H9 (cell line): ENCODE results near the gene PARVB. TPM values are rescaled to one million over a fixed set of nuclear protein-coding genes. Genes with fewer than 3 reads are reported as not detected.
A peak's percentile ranks its signal among the peaks of the same experiment; 100 is the strongest.

Experiments used
- DNase-seq: peaks from one replicate; pipeline ENCODE4 v3.0.0-alpha.2; 2017
- H2AFZ ChIP-seq: one replicate; pipeline ENCODE4 v1.6.1; 2013; ENCODE audit warnings: mild to moderate bottlenecking, low read length, control low read depth, moderate library complexity
- H2AK5ac ChIP-seq: 2 replicates; pipeline ENCODE4 v1.6.1; 2013; ENCODE audit warnings: low read length, control low read depth, mixed read lengths; ENCODE audit not compliant: insufficient read length
- H2BK120ac ChIP-seq: one replicate; pipeline ENCODE4 v1.6.1; 2013; ENCODE audit warnings: low read depth, mild to moderate bottlenecking, low read length, control low read depth, inconsistent platforms; ENCODE audit not compliant: poor library complexity, severe bottlenecking
- H2BK12ac ChIP-seq: 2 replicates; pipeline ENCODE4 v1.6.1; 2013; ENCODE audit warnings: low read length, control low read depth, mixed read lengths, low read depth; ENCODE audit not compliant: insufficient read length
- H2BK15ac ChIP-seq: 2 replicates; pipeline ENCODE4 v1.6.1; 2013; ENCODE audit warnings: low read depth, low read length, control low read depth
- H2BK20ac ChIP-seq: one replicate; pipeline ENCODE4 v1.6.1; 2013; ENCODE audit warnings: low read depth, mild to moderate bottlenecking, low read length, control low read depth, inconsistent platforms; ENCODE audit not compliant: poor library complexity, severe bottlenecking
- H2BK5ac ChIP-seq: 2 replicates; pipeline ENCODE4 v1.6.1; 2013; ENCODE audit warnings: low read length, control low read depth, mixed read lengths; ENCODE audit not compliant: insufficient read length
- H3K14ac ChIP-seq: 2 replicates; pipeline ENCODE4 v1.6.1; 2013; ENCODE audit warnings: low read length, control low read depth; ENCODE audit not compliant: insufficient read depth
- H3K18ac ChIP-seq: 2 replicates; pipeline ENCODE4 v1.6.1; 2013; ENCODE audit warnings: low read depth, mild to moderate bottlenecking, mixed read lengths, low read length, control low read depth; ENCODE audit not compliant: insufficient read length
- H3K23ac ChIP-seq: 2 replicates; pipeline ENCODE4 v1.6.1; 2013; ENCODE audit warnings: low read length, control low read depth, mixed read lengths, low read depth; ENCODE audit not compliant: insufficient read length
- H3K23me2 ChIP-seq: 2 replicates; pipeline ENCODE4 v1.6.1; 2013; ENCODE audit warnings: low read depth, mild to moderate bottlenecking, mixed read lengths, low read length, control low read depth; ENCODE audit not compliant: insufficient read length, poor library complexity, severe bottlenecking
- H3K27ac ChIP-seq: 2 replicates; pipeline ENCODE4 v1.5.1; 2013; ENCODE audit warnings: low read length, control low read depth, mixed read lengths, low read depth; ENCODE audit not compliant: insufficient read length
- H3K27me3 ChIP-seq: 2 replicates; pipeline ENCODE4 v1.6.1; 2013; ENCODE audit warnings: low read length, control low read depth, inconsistent platforms; ENCODE audit not compliant: insufficient read depth
- H3K4ac ChIP-seq: 2 replicates; pipeline ENCODE4 v1.6.1; 2013; ENCODE audit warnings: low read depth, mild to moderate bottlenecking, control low read depth, inconsistent platforms, low read length, moderate library complexity
- H3K4me1 ChIP-seq: 2 replicates; pipeline ENCODE4 v1.6.1; 2013; ENCODE audit warnings: low read length, control low read depth, inconsistent platforms; ENCODE audit not compliant: insufficient read depth
- H3K4me2 ChIP-seq: 2 replicates; pipeline ENCODE4 v1.6.1; 2013; ENCODE audit warnings: low read length, control low read depth, mixed read lengths; ENCODE audit not compliant: insufficient read length, insufficient read depth
- H3K56ac ChIP-seq: 2 replicates; pipeline ENCODE4 v1.6.1; 2013; ENCODE audit warnings: low read depth, mild to moderate bottlenecking, mixed read lengths, low read length, control low read depth; ENCODE audit not compliant: insufficient read length
- H3K79me1 ChIP-seq: 2 replicates; pipeline ENCODE4 v1.6.1; 2013; ENCODE audit warnings: low read depth, mild to moderate bottlenecking, moderate library complexity, low read length, control low read depth, inconsistent platforms; ENCODE audit not compliant: insufficient read depth, poor library complexity, severe bottlenecking
- H3K79me2 ChIP-seq: 2 replicates; pipeline ENCODE4 v1.6.1; 2013; ENCODE audit warnings: low read length, control low read depth, inconsistent platforms; ENCODE audit not compliant: insufficient read depth
- H3K9ac ChIP-seq: 2 replicates; pipeline ENCODE4 v1.6.1; 2013; ENCODE audit warnings: low read length, control low read depth, mixed read lengths; ENCODE audit not compliant: insufficient read length; ENCODE audit errors: extremely low read depth
- H3K9me3 ChIP-seq: one replicate; pipeline ENCODE4 v1.6.1; 2013; ENCODE audit warnings: low read depth, low read length, inconsistent platforms; ENCODE audit not compliant: control insufficient read depth
- H3T11ph ChIP-seq: one replicate; pipeline ENCODE4 v1.6.1; 2013; ENCODE audit warnings: mild to moderate bottlenecking, low read length, control low read depth, inconsistent platforms
- H4K20me1 ChIP-seq: one replicate; pipeline ENCODE4 v1.6.1; 2013; ENCODE audit not compliant: control insufficient read depth, insufficient read length, insufficient read depth
- H4K5ac ChIP-seq: 2 replicates; pipeline ENCODE4 v1.6.1; 2013; ENCODE audit warnings: low read depth, mild to moderate bottlenecking, mixed read lengths, low read length, control low read depth; ENCODE audit not compliant: insufficient read length
- H4K8ac ChIP-seq: replicated peaks from 2 replicates; pipeline ENCODE4 v1.6.1; 2013; ENCODE audit warnings: low read length, control low read depth, mixed read lengths, low read depth; ENCODE audit not compliant: insufficient read length
- H4K91ac ChIP-seq: 2 replicates; pipeline ENCODE4 v1.6.1; 2013; ENCODE audit warnings: low read depth, mild to moderate bottlenecking, moderate library complexity, mixed read lengths, low read length, control low read depth; ENCODE audit not compliant: insufficient read length
- H3K27ac Mint-ChIP-seq, 3 experiments: 2 replicates in 2 of 3; 3 replicates in 1 of 3; pipeline ENCODE4 v1.8.0; 2020 to 2021; ENCODE audit warnings: mixed read lengths in 3 of 3, mild to moderate bottlenecking in 1 of 3, moderate library complexity in 1 of 3
- H3K27me3 Mint-ChIP-seq: 2 replicates; pipeline ENCODE4 v1.8.0; 2021; ENCODE audit warnings: low read depth, mild to moderate bottlenecking, moderate library complexity, mixed read lengths
- H3K36me3 Mint-ChIP-seq, 3 experiments: 2 replicates in 2 of 3; 3 replicates in 1 of 3; pipeline ENCODE4 v1.8.0; 2020 to 2021; ENCODE audit warnings: low read depth in 3 of 3, mixed read lengths in 3 of 3; ENCODE audit not compliant: insufficient read depth in 1 of 3
- H3K4me1 Mint-ChIP-seq, 2 experiments: 2 replicates each; pipeline ENCODE4 v1.8.0; 2020; ENCODE audit warnings: mixed read lengths in 2 of 2
- H3K4me3 Mint-ChIP-seq, 2 experiments: 2 replicates in 1 of 2; 3 replicates in 1 of 2; pipeline ENCODE4 v1.8.0; 2020 to 2021; ENCODE audit warnings: mild to moderate bottlenecking in 2 of 2, mixed read lengths in 2 of 2, moderate library complexity in 1 of 2
- H3K9me3 Mint-ChIP-seq, 2 experiments: 2 replicates in 1 of 2; 3 replicates in 1 of 2; pipeline ENCODE4 v1.8.0; 2020; ENCODE audit warnings: mild to moderate bottlenecking in 2 of 2, mixed read lengths in 2 of 2, moderate library complexity in 1 of 2
- WGBS: extraction: QIAGEN DNeasy Blood & Tissue Kit; methylation state at CpG from one replicate; pipeline ENCODE4 v1.1.7; 2013; ENCODE audit warnings: missing lambda C conversion rate, low lambda C conversion rate, mixed read lengths; ENCODE audit not compliant: insufficient read length; ENCODE audit errors: extremely low coverage; 5-methylcytosine and 5-hydroxymethylcytosine counted together
- total RNA-seq: library from RNA; stranded (reverse); gene quantifications from 2 replicates; pipeline ENCODE4 v1.2.1, GENCODE V29; 2021
- TF ChIP-seq, protein P1 (sequence below): fragments of 200-600 bp; sonication (generic); conservative IDR thresholded peaks from 3 replicates; pipeline ENCODE4 v1.8.0; 2021; ENCODE audit warnings: antibody characterized with exemption, mild to moderate bottlenecking

Gene PARVB
- total RNA-seq, 1 experiment from 2014 or later, result 15.6 TPM

DNA sequence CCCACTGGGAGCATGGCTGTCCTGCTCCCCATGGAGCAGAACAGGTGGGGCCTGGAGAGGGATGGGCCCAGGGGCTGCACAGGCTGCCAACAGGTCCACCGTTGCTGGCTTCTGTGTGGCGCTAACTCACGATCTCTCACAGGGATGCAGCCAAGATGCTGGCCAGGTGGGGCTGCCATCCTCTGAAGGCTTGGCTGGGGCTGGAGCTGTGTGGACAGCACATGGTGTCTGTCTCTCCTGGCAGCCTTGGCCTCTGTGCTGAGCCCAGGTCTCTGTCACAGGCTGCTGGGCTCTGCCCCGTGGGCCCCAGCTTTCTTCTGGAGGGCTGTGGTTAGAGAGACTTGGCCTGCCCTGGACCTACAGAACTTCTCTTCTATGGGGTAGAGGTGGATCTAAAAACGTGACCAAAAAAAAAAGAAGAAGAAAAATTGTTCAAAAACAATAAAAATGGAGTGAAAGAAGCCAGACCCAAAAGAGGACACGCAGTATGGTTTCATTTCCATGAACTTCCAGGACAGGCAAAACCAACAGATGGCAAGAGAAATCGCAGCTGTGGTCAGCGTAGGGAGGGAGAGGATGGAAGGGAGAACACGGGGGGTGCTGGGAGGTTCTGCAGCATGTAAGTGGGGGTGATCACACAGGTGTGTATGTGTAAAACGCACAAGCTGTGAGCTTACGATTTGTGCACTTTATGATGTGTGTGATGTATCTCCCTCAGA lies 168.9 kb downstream of the PARVB start:
- no peaks in the 10 kb centered on the region; a peak in 1 of 7 replicates for H3K36me3 Mint-ChIP-seq
- WGBS, result no CpG with 5 or more reads among the region's 11 CpGs

More for the DNA sequence above, 168.9 kb downstream of the PARVB start:
- Histone ChIP-seq H2BK120ac (no peak overlapping the region), H3K9ac (no peak overlapping the region), H3K14ac (no peak overlapping the region), H2AK5ac (no peak overlapping the region), H2BK15ac (no peak overlapping the region), H4K5ac (no peak overlapping the region), H3K4me1 (no peaks in the 10 kb centered on the region), H4K8ac (no peak overlapping the region), H3K56ac (no peak overlapping the region), H3K27me3 (no peaks in the 10 kb centered on the region), H3K79me1 (no peaks in the 10 kb centered on the region), H4K91ac (no peak overlapping the region), H3K9me3 (no peaks in the 10 kb centered on the region), H3K27ac (no peak overlapping the region), H2BK12ac (no peak overlapping the region), H3K79me2 (no peaks in the 10 kb centered on the region), H3K4me2 (no peak overlapping the region), H2BK20ac (no peak overlapping the region), H2AFZ (no peak overlapping the region), H3K23me2 (no peaks in the 10 kb centered on the region), H3T11ph (no peak overlapping the region), H4K20me1 (no peaks in the 10 kb centered on the region), H3K18ac (no peak overlapping the region), H2BK5ac (no peak overlapping the region), H3K4ac (no peak overlapping the region), H3K23ac (no peak overlapping the region)
- Mint-ChIP-seq H3K4me1 (peaks cover 9 to 30% of the 10 kb centered on the region in 2 experiments), H3K9me3 (no peaks in the 10 kb centered on the region), H3K4me3 (no peak overlapping the region), H3K27me3 (peaks cover 10% of the 10 kb centered on the region), H3K27ac (peak overlapping the region in 2 of 3 experiments; percentile 21 to 52; a peak in 1 of 7 replicates)
- TF ChIP-seq, protein P1, sequence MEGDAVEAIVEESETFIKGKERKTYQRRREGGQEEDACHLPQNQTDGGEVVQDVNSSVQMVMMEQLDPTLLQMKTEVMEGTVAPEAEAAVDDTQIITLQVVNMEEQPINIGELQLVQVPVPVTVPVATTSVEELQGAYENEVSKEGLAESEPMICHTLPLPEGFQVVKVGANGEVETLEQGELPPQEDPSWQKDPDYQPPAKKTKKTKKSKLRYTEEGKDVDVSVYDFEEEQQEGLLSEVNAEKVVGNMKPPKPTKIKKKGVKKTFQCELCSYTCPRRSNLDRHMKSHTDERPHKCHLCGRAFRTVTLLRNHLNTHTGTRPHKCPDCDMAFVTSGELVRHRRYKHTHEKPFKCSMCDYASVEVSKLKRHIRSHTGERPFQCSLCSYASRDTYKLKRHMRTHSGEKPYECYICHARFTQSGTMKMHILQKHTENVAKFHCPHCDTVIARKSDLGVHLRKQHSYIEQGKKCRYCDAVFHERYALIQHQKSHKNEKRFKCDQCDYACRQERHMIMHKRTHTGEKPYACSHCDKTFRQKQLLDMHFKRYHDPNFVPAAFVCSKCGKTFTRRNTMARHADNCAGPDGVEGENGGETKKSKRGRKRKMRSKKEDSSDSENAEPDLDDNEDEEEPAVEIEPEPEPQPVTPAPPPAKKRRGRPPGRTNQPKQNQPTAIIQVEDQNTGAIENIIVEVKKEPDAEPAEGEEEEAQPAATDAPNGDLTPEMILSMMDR, result no peak
- no peak for DNase-seq
